Activated T-cell treated with anti-CD3 and anti-CD28 coated beads for 1 hour (primary cell): ENCODE measurements around the gene C10orf62.
"Not testable (repeated sequence)": the region's sequence is repeated elsewhere in the genome, so short reads cannot be mapped to it uniquely, and the experiment has no call there.

Experiments used
- DNase-seq: peaks from one replicate; pipeline ENCODE4 v3.0.0-alpha.2; 2020; ENCODE audit warnings: low read depth

Gene C10orf62

DNA sequence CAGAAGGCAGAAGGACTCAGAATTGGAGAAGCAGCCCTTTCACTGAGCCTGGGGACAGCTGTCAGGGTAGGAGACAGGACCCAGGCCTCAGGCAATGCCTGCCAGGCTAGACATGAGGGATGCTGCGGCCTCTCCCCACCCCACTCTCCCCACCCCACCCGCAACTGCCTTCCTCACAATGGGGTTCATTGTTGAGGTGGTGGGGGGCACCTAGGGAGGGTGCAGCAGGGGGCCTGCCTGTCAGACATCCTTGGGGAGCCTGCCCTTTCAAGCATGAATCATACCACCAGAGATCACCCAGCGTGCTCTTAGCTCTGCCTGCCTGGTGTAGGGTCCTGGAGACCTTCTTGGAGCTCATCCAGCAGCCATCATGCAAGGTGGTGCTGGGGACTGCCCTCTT is at the start of gene C10orf62:
Gene C10orf62 (plus strand): TSS at position 243 of the 400 bp plus-strand sequence. CDS start 177 bp downstream, outside the sequence.
- DNase-seq: no peak

DNA sequence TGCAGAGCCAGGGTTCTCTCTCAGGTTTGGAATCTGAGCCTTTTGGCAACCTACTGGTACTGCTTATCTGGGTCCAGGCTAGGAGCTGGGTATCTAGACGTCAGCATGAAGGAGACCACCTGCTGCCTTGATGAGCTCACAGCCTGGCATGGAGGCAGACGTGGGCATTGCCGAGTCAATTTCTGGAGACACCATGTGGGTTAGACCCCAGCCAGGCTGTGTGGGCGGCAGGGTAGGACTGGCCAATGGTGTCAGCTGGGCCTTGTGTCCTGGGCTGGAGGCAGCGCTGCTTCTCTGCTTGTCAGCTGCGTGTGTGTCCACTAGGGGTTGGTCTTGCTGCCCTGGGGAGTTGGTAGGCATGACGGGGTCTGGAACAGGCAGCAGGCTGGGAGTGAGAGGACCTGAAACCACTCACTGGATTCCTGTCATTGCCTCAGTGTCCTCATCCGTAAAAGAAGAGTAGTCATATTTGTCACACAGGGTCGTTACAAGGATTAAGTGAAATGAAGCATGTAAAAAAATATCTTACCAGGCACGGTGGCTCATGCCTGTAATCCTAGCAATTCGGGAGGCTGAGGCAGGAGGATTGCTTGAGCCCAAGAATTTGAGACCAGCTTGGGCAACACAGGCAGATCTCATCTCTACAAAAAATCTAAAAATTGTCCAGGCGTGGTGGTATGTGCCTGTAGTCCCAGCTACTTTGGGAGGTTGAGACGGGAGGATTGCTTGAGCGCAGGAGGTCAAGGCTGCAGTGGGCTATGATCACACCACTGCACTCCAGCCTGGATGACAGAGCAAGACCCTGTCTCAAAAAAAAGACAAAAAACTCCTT is 48.6 kb upstream of the C10orf62 start:
- no peak for DNase-seq

DNA sequence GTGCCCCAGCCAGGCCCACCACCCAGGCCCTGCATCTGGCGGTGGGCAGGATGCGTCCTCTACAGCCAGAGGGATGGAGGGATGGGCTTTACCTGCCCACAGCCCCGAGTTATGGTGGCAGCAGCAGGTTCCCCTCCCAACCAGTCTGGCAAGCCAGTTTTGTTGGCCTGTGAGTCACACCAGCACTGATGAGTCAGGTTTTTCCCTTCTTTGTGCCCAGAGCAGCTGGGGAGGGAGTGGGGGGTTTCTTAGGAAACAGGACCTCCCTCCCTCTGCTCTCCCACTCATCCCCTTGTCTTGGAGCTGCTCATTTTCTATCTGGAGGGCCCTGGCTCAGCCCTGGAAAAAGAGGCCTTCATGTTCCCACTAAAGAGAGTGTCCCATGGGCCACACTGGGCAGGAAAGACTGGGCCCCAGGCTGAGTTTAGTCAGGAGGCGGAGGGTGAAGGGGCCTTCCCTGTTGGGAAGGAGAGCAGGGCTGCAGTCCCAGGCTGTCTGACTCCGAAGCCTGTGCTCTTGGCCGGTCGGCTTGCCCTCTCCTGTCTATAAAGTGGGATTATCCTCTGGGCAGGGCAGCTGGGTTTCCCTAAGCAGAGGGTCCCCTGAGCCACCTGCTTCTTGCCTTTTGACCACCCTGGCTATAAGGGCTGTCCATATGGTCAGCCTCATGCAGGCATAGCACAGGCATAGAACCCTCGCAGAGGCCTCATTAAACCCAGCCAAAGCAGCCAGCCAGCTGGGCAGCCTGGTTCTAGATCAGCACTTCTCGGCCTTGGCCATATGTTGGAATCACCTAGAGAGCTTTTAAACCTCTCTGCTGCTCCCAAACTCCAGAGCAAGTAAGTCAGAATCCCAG is 47.1 kb upstream of the C10orf62 start:
- no peak for DNase-seq

- DNase-seq: peak; percentile 9
Observed at GRCh38 chr10:97543025-97543546, 46.4 kb upstream of the C10orf62 start.

- DNase-seq: no peak
Observed at GRCh38 chr10:97546456-97547270, 42.9 kb upstream of the C10orf62 start.

DNA sequence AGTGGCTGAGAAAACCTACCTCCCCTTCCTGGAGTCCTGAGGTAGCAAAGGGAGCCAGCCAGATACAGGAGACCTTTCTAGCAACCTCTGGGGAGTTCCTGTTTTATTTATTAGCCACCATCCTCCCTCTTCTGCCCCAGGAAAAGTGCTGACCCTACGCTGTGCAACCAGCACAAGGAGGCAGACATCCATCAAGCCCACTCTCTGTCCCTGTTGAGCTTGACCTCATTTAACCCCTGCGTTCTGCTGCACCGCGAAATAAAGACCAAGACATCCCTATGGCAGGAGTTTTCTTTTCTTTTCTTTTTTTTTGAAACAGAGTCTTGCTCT is 42.3 kb upstream of the C10orf62 start:
- DNase-seq: no peak

GRCh38 chr10:97547962-97548361 is 41.6 kb upstream of the C10orf62 start:
- DNase-seq: no peak

GRCh38 chr10:97548828-97549455 is 40.6 kb upstream of the C10orf62 start:
- no peak for DNase-seq

- DNase-seq: no peak
Observed at GRCh38 chr10:97549587-97550322, 39.8 kb upstream of the C10orf62 start.

GRCh38 chr10:97550336-97551149 is 39.0 kb upstream of the C10orf62 start:
- no peak for DNase-seq

GRCh38 chr10:97551271-97551670 is 38.2 kb upstream of the C10orf62 start:
- no peak for DNase-seq

DNA sequence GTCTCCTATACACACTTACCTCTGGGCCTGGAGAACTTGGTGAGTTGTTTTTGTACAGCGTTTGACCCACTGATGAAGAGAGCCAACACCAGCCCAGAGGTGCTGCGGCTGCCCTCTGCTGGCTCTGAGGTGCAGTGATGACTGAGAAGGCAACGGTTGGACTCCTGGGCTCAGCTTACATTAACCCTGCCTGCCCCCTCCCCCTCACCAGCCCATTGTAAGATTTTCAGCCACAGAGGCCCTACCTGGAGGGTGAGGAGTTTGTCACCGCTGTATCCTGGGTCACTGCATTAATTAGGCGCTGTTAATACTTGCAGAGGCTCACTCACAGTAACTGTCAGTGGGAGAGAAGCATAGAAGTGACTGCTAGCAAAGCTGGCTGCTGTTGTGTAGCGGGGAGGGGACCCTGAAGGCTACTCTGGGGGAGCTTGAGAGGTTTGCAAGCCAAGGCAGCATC is 35.9 kb upstream of the C10orf62 start:
- peak; percentile 54 for DNase-seq

GRCh38 chr10:97554336-97554735 is 35.2 kb upstream of the C10orf62 start:
- not testable (repeated sequence) for DNase-seq

GRCh38 chr10:97555541-97555940 is 34.0 kb upstream of the C10orf62 start:
- DNase-seq: not testable (repeated sequence)

DNA sequence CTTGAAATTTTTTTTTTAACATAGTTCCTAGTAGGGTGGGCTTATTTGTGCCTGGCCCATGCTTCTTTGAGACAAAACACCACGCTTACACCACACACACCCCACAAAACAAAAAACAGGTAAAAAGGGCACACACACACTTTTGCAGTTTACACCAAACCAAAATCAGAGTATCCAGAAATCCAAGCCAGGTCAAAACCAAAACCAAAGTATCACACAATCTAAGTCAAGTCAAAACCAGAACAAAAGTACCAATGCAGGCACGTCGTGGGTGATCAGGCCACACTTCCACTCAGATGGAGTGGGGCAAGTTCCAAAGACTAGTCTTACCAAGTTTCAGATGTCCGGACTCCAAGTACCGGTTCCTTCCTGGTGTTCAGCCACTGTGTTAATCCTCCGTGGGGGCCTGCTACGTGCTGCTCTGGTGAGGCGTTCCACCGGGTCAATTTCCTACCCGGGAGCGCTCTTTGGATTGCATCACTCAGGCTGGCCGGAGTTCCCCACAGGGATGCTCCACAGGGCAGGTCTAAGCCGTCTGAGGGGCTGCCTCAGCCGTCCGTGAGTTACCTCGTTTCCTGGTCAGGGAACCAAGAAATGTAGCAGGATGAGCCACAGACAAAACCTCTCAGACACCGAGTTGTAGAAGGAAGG is 28.7 kb upstream of the C10orf62 start:
- not testable (repeated sequence) for DNase-seq

DNA sequence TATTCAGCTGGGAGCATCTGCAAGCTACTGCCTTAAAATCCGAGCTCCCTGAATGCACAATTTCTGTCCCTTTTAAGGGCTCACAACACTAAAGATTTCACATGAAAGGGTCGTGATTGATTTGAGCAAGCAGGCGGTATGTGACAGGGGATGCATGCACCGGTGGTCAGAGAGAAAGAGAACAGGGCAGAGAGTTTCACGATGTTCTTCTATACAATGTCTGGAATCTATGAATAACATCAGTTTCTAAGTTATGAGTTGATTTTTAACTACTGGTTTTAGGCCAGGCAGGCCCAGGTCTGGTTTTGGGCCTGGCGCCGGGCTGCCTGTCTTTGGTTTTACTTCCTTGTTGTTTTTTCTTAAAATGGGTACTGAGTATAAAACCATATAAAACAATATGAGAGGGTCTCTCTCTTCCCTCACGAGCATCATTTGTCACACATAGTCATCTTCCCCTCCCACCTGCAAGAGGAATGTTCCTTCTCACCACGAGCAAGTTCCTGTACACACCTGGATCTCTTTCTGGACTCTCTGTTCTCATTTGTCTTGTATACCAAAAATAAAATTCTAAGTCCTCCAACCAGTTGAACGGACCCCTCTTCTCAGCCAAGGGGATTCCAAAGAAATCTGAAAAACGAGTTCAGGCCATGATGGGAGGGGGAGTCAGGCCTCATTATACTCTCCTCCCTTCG is 28.0 kb upstream of the C10orf62 start:
- not testable (repeated sequence) for DNase-seq

GRCh38 chr10:97562329-97562728 is 27.2 kb upstream of the C10orf62 start:
- not testable (repeated sequence) for DNase-seq

DNA sequence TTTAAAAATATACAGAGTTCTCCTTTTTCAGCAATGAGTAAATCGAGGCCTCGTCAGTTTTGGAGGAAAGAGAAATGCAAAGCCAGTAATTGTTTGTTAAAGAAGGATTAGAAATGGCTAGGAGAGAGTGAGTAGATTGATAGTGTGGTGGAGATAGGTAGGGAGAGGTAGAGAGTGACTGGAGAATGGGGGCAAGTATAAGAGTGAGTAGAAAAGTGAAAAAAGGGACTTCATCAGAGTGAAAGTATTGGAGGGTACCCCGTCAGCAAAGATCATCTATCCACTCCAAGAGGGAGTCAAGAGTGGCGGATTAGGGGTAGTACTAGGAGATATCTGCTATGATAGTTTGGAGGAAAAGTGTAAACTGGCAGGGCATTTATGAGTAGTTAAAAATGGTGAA is 26.2 kb upstream of the C10orf62 start:
- no peak for DNase-seq

GRCh38 chr10:97564776-97565175 is 24.7 kb upstream of the C10orf62 start:
- DNase-seq: no peak
